ENCODE results near the gene ECM2. TPM values are rescaled to one million over a fixed set of nuclear protein-coding genes. Genes with fewer than 3 reads are reported as not detected.

ECM2 gene
- total and polyA plus RNA-seq, 5 donors from 2014 or later = not detected

DNA sequence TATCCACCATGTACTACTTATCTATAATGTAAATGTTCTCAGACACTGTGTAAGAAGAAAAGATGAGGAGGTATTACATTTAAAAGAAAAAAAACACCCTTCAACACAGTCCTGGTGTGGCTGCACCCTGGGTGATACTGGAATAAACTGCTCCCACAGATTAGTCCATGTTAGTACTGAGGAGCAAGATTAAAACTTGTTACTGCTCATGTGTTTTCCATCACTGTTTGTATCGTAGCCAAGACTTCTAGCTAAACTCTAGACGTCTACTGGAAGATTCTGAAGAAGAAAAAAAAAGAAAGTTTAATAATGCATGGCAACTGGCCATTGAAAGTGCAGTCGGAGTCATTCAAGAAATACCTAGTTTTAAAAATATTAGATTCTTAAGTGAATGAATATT lies 53.5 kb downstream of the ECM2 start, which contains the start of gene ASPN:
Gene ASPN (minus strand): TSS at position 178 of the 400 bp plus-strand sequence.
- peak within 1 kb of the TSS in 1 of 4 donors; percentile 54 for H3K4me3 Mint-ChIP-seq

GRCh38 chr9:92480986-92481633 lies 54.7 kb downstream of the ECM2 start:
- Histone ChIP-seq H3K4me3 (ENCODE audit: low read depth, low read length) (peak overlapping the region; percentile 38), H3K36me3 (ENCODE audit: control insufficient read depth, insufficient read depth, low read length) (no peaks in the 10 kb centered on the region), H3K27ac (ENCODE audit: insufficient read depth, low read length, poor library complexity, severe bottlenecking) (peak overlapping the region; percentile 37), H3K9me3 (ENCODE audit: control insufficient read depth in 2 of 2, low read length in 2 of 2) (no peaks in the 10 kb centered on the region), H3K27me3 (ENCODE audit: control insufficient read depth, insufficient read depth, low read length) (no peaks in the 10 kb centered on the region), H3K4me1 (ENCODE audit: control insufficient read depth, insufficient read depth, low read length, poor library complexity, severe bottlenecking) (peaks cover 12% of the 10 kb centered on the region)
- H3K4me1 Mint-ChIP-seq = peaks cover 5 to 18% (median 7%) of the 10 kb centered on the region in 4 donors
- ATAC-seq (ENCODE audit: low read depth in 2 of 2) = peak; percentile 47 to 64
- no peak overlapping the region for H3K4me3 Mint-ChIP-seq
- no peaks in the 10 kb centered on the region for H3K27me3 Mint-ChIP-seq
- H3K36me3 Mint-ChIP-seq = no peaks in the 10 kb centered on the region
- peak overlapping the region in 1 of 3 donors; percentile 43 for H3K27ac Mint-ChIP-seq
- peak in 1 of 3 donors; percentile 53 for DNase-seq
- peaks cover 0 to 1% (median 0%) of the 10 kb centered on the region in 7 donors for H3K9me3 Mint-ChIP-seq

More for the DNA sequence above, 53.5 kb downstream of the ECM2 start, which contains the start of gene ASPN:
- no peaks in the 10 kb centered on the region for H3K9me3 ChIP-seq (ENCODE audit: control insufficient read depth in 2 of 2, low read length in 2 of 2)
- H3K36me3 ChIP-seq (ENCODE audit: control insufficient read depth, insufficient read depth, low read length) = no peaks in the 10 kb centered on the region
- peak within 1 kb of the TSS; percentile 38 for H3K4me3 ChIP-seq (ENCODE audit: low read depth, low read length)
- H3K27ac ChIP-seq (ENCODE audit: insufficient read depth, low read length, poor library complexity, severe bottlenecking) = no peak within 1 kb of the TSS
- H3K27me3 Mint-ChIP-seq = no peaks in the 10 kb centered on the region
- DNase-seq (no peak), ATAC-seq (ENCODE audit: low read depth in 2 of 2) (no peak)
- H3K27ac Mint-ChIP-seq = no peak within 1 kb of the TSS
- H3K4me1 ChIP-seq (ENCODE audit: control insufficient read depth, insufficient read depth, low read length, poor library complexity, severe bottlenecking) = peaks cover 12% of the 10 kb centered on the region
- H3K27me3 ChIP-seq (ENCODE audit: control insufficient read depth, insufficient read depth, low read length) = no peaks in the 10 kb centered on the region
- no peaks in the 10 kb centered on the region for H3K36me3 Mint-ChIP-seq
- peaks cover 5 to 18% (median 7%) of the 10 kb centered on the region in 4 donors for H3K4me1 Mint-ChIP-seq
- no peaks in the 10 kb centered on the region for H3K9me3 Mint-ChIP-seq

- no peak overlapping the region for H3K27ac Mint-ChIP-seq
- no peaks in the 10 kb centered on the region for H3K27me3 Mint-ChIP-seq
- Histone ChIP-seq H3K27me3 (ENCODE audit: control insufficient read depth, insufficient read depth, low read length) (no peaks in the 10 kb centered on the region), H3K9me3 (ENCODE audit: control insufficient read depth in 2 of 2, low read length in 2 of 2) (no peaks in the 10 kb centered on the region), H3K27ac (ENCODE audit: insufficient read depth, low read length, poor library complexity, severe bottlenecking) (no peak overlapping the region), H3K4me3 (ENCODE audit: low read depth, low read length) (no peak overlapping the region), H3K4me1 (ENCODE audit: control insufficient read depth, insufficient read depth, low read length, poor library complexity, severe bottlenecking) (peaks cover 12% of the 10 kb centered on the region), H3K36me3 (ENCODE audit: control insufficient read depth, insufficient read depth, low read length) (no peaks in the 10 kb centered on the region)
- no peak for DNase-seq
- no peaks in the 10 kb centered on the region for H3K36me3 Mint-ChIP-seq
- H3K4me3 Mint-ChIP-seq = no peak overlapping the region
- ATAC-seq (ENCODE audit: low read depth in 2 of 2) = no peak
- peaks cover 5 to 18% (median 7%) of the 10 kb centered on the region in 4 donors for H3K4me1 Mint-ChIP-seq
- H3K9me3 Mint-ChIP-seq = peaks cover 0 to 1% (median 0%) of the 10 kb centered on the region in 7 donors
Measured at GRCh38 chr9:92480291-92480771, 55.5 kb downstream of the ECM2 start.

DNA sequence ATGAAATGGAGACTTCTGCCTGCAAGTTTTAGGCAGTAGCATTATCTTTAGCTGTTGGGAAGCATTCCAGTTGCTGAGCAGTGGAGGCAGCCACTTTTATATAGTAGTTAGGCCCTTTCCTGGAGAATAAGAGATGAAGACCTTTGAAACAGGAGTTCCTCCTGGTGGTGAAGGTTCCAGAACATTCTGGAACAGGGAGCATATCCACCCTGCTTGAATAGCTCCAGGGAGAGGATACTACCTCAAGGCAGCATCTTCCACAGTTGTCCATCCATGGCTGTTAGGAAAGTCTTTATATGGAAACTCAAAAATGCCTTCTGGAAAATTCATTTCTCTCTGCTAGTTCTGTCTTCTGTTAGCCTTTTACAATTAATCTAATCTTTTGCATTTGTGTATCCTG lies 56.4 kb downstream of the ECM2 start:
- Mint-ChIP-seq H3K36me3 (no peaks in the 10 kb centered on the region), H3K27me3 (no peaks in the 10 kb centered on the region)

DNA sequence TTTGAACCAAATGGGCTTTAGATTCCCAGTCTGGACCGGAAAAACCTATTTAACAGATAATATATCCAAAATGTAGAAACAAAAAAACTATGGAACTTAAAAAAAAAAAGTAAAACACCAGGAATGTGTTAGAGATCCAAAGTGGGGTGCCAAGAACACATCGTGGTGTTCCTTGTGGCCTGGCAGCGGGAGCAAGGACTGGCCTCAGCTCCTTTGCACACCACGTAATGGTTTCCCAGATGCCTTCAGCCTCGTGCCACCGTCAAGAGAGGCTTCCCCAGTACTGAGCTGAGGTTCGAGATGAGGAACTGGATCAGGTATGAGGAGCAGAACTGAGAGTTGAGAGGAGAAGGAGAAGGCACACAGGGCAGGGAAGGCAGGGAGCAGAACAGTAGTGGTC lies 57.0 kb downstream of the ECM2 start:
- Mint-ChIP-seq H3K27ac (no peak overlapping the region), H3K9me3 (peaks cover 0 to 1% (median 0%) of the 10 kb centered on the region in 7 donors), H3K36me3 (no peaks in the 10 kb centered on the region), H3K27me3 (no peaks in the 10 kb centered on the region), H3K4me1 (peaks cover 5 to 18% (median 7%) of the 10 kb centered on the region in 4 donors), H3K4me3 (no peak overlapping the region)
- H3K27me3 ChIP-seq (ENCODE audit: control insufficient read depth, insufficient read depth, low read length) = no peaks in the 10 kb centered on the region
- no peak for DNase-seq
- peaks cover 12% of the 10 kb centered on the region for H3K4me1 ChIP-seq (ENCODE audit: control insufficient read depth, insufficient read depth, low read length, poor library complexity, severe bottlenecking)
- no peak overlapping the region for H3K27ac ChIP-seq (ENCODE audit: insufficient read depth, low read length, poor library complexity, severe bottlenecking)
- no peak for ATAC-seq (ENCODE audit: low read depth in 2 of 2)
- H3K4me3 ChIP-seq (ENCODE audit: low read depth, low read length) = no peak overlapping the region
- H3K36me3 ChIP-seq (ENCODE audit: control insufficient read depth, insufficient read depth, low read length) = no peaks in the 10 kb centered on the region
- no peaks in the 10 kb centered on the region for H3K9me3 ChIP-seq (ENCODE audit: control insufficient read depth in 2 of 2, low read length in 2 of 2)

More for the DNA sequence above, 56.4 kb downstream of the ECM2 start:
- Histone ChIP-seq H3K4me1 (ENCODE audit: control insufficient read depth, insufficient read depth, low read length, poor library complexity, severe bottlenecking) (peaks cover 12% of the 10 kb centered on the region), H3K9me3 (ENCODE audit: control insufficient read depth in 2 of 2, low read length in 2 of 2) (no peaks in the 10 kb centered on the region), H3K27ac (ENCODE audit: insufficient read depth, low read length, poor library complexity, severe bottlenecking) (no peak overlapping the region), H3K36me3 (ENCODE audit: control insufficient read depth, insufficient read depth, low read length) (no peaks in the 10 kb centered on the region), H3K27me3 (ENCODE audit: control insufficient read depth, insufficient read depth, low read length) (no peaks in the 10 kb centered on the region), H3K4me3 (ENCODE audit: low read depth, low read length) (no peak overlapping the region)
- ATAC-seq (ENCODE audit: low read depth in 2 of 2) (no peak), DNase-seq (no peak)
- peaks cover 5 to 18% (median 7%) of the 10 kb centered on the region in 4 donors for H3K4me1 Mint-ChIP-seq
- H3K4me3 Mint-ChIP-seq = no peak overlapping the region
- H3K27ac Mint-ChIP-seq = no peak overlapping the region
- H3K9me3 Mint-ChIP-seq = peaks cover 0 to 1% (median 0%) of the 10 kb centered on the region in 7 donors

- H3K27me3 Mint-ChIP-seq = no peaks in the 10 kb centered on the region
- Histone ChIP-seq H3K9me3 (ENCODE audit: control insufficient read depth in 2 of 2, low read length in 2 of 2) (no peaks in the 10 kb centered on the region), H3K36me3 (ENCODE audit: control insufficient read depth, insufficient read depth, low read length) (no peaks in the 10 kb centered on the region), H3K4me1 (ENCODE audit: control insufficient read depth, insufficient read depth, low read length, poor library complexity, severe bottlenecking) (peaks cover 12% of the 10 kb centered on the region), H3K27me3 (ENCODE audit: control insufficient read depth, insufficient read depth, low read length) (no peaks in the 10 kb centered on the region), H3K4me3 (ENCODE audit: low read depth, low read length) (no peak overlapping the region), H3K27ac (ENCODE audit: insufficient read depth, low read length, poor library complexity, severe bottlenecking) (no peak overlapping the region)
- ATAC-seq (ENCODE audit: low read depth in 2 of 2) (no peak), DNase-seq (no peak)
- no peak overlapping the region for H3K4me3 Mint-ChIP-seq
- H3K27ac Mint-ChIP-seq = no peak overlapping the region
- no peaks in the 10 kb centered on the region for H3K36me3 Mint-ChIP-seq
- peaks cover 5 to 18% (median 7%) of the 10 kb centered on the region in 4 donors for H3K4me1 Mint-ChIP-seq
- peaks cover 0 to 1% (median 0%) of the 10 kb centered on the region in 7 donors for H3K9me3 Mint-ChIP-seq
Measured at GRCh38 chr9:92476962-92477361, 58.8 kb downstream of the ECM2 start.

- no peaks in the 10 kb centered on the region for H3K27me3 Mint-ChIP-seq
- Histone ChIP-seq H3K4me3 (ENCODE audit: low read depth, low read length) (no peak overlapping the region), H3K27ac (ENCODE audit: insufficient read depth, low read length, poor library complexity, severe bottlenecking) (no peak overlapping the region), H3K4me1 (ENCODE audit: control insufficient read depth, insufficient read depth, low read length, poor library complexity, severe bottlenecking) (no peaks in the 10 kb centered on the region), H3K36me3 (ENCODE audit: control insufficient read depth, insufficient read depth, low read length) (no peaks in the 10 kb centered on the region), H3K9me3 (ENCODE audit: control insufficient read depth in 2 of 2, low read length in 2 of 2) (no peaks in the 10 kb centered on the region), H3K27me3 (ENCODE audit: control insufficient read depth, insufficient read depth, low read length) (no peaks in the 10 kb centered on the region)
- H3K27ac Mint-ChIP-seq = no peak overlapping the region
- ATAC-seq (ENCODE audit: low read depth in 2 of 2) (no peak), DNase-seq (no peak)
- no peaks in the 10 kb centered on the region for H3K36me3 Mint-ChIP-seq
- peaks cover 0 to 1% (median 0%) of the 10 kb centered on the region in 7 donors for H3K9me3 Mint-ChIP-seq
- no peak overlapping the region for H3K4me3 Mint-ChIP-seq
- H3K4me1 Mint-ChIP-seq = no peaks in the 10 kb centered on the region
Measured at GRCh38 chr9:92474587-92474986, 61.2 kb downstream of the ECM2 start.

DNA sequence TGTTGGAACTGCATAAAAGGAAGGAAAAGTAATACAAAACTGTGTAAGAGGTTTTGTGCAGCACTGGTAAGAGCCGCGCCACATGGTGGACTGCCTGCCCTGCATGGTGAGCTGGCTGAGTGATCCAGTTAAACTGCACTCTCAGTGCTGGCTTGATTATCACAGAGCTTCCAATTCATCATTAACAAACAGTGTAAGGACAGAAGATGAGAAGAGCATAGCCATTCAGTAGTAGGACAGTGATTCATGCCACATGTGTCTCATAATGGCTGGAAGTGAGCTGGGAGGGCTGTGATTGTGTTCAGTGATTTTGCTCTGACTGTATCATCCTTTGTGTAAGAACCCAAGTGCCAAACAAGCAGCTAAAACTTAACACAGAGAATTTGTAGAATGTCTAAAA lies 67.6 kb downstream of the ECM2 start:
- no peaks in the 10 kb centered on the region for H3K36me3 Mint-ChIP-seq
- H3K4me3 ChIP-seq (ENCODE audit: low read depth, low read length) = no peak overlapping the region
- no peaks in the 10 kb centered on the region for H3K36me3 ChIP-seq (ENCODE audit: control insufficient read depth, insufficient read depth, low read length)
- H3K27me3 ChIP-seq (ENCODE audit: control insufficient read depth, insufficient read depth, low read length) = no peaks in the 10 kb centered on the region
- peaks cover 0 to 1% (median 0%) of the 10 kb centered on the region in 4 donors for H3K4me1 Mint-ChIP-seq
- ATAC-seq (ENCODE audit: low read depth in 2 of 2) (no peak), DNase-seq (no peak)
- H3K4me3 Mint-ChIP-seq = no peak overlapping the region
- no peaks in the 10 kb centered on the region for H3K9me3 Mint-ChIP-seq
- H3K27me3 Mint-ChIP-seq = no peaks in the 10 kb centered on the region
- H3K9me3 ChIP-seq (ENCODE audit: control insufficient read depth in 2 of 2, low read length in 2 of 2) = no peaks in the 10 kb centered on the region
- H3K27ac Mint-ChIP-seq = no peak overlapping the region
- H3K4me1 ChIP-seq (ENCODE audit: control insufficient read depth, insufficient read depth, low read length, poor library complexity, severe bottlenecking) = no peaks in the 10 kb centered on the region
- H3K27ac ChIP-seq (ENCODE audit: insufficient read depth, low read length, poor library complexity, severe bottlenecking) = no peak overlapping the region

All from CD4-positive, CD25-positive, alpha-beta regulatory T cell (primary cell).